Measurements from ENCODE around the gene MAST3.

DNA sequence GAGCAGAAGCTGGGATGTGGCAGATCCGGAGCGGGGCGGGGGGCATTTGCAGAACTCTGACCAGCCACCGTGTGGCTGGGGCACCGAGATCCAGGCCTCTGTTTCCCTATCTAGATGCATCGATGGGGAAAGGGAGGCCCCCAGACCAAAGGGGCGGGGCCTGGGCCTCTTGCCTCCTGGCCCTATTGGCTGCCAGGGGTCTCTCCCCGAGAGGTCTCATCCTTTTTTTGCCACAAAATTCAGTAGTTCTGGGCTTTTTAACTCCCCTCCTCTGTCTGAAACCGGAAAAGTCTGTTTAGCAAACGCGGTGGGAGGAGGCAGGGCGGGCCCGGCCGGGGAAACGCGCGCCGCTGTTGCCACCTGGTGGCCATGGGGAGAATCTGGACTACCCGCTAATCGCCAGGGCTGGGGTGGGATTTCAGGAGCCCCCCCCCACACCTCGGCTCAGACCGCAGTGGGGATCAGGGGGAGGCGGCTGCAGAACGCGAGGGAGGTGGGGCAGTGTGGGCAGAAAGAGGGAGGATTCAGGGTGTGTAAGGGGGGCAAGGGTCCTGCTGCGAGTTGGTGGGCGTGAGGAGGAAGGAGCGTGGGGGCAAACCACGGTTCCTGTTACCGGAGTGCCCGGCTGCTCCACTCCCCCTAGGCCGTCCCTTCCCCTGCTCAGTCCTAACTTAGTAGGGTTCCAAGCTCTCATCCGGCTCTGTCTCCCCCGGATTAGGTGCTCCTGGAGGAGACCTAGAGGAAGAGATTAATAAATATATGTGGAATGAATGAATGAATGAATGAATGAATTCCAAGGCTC lies 39.2 kb upstream of the MAST3 start:
- TF ChIP-seq CTCF (conservative IDR thresholded peaks at IDR 0.05; ENCODE audit: low read length) (peak; percentile 96), EZH2phosphoT487 (IDR thresholded peaks at IDR 0.05; ENCODE audit: borderline replicate concordance) (no peak)
